ENCODE data around the gene FGF12.

GRCh38 chr3:192608726-192609600 lies 118.4 kb downstream of the FGF12 start:
- TF ChIP-seq CTCF (IDR thresholded peaks at IDR 0.05; ENCODE audit: low read depth, low read length) (no peak), EZH2phosphoT487 (IDR thresholded peaks at IDR 0.05; ENCODE audit: low read depth) (no peak)

Data from OCI-LY3 (cell line).